Left renal pelvis (tissue), 4 donors: ENCODE results near the gene NSMF. TPM values are rescaled to one million over a fixed set of nuclear protein-coding genes. Genes with fewer than 3 reads are reported as not detected.
"Not testable (repeated sequence)": the region's sequence is repeated elsewhere in the genome, so short reads cannot be mapped to it uniquely, and the experiment has no call there.

Source experiments
- DNase-seq, 4 donors: peaks; one replicate each; pipeline ENCODE4 v3.0.0-alpha.2; 2013; ENCODE audit warnings: low read depth in 4 of 4, low spot score in 3 of 4
- polyA plus RNA-seq, 4 donors: library from polyadenylated mRNA; unstranded; fragments of 120-200 nt; gene quantifications; one replicate each; pipeline ENCODE4 v1.2.1, GENCODE V29; 2013; ENCODE audit not compliant: insufficient read length in 4 of 4

Gene NSMF
- polyA plus RNA-seq, 4 donors, result 40.4 to 51.3 (median 46.4) TPM

- DNase-seq, result no peak
Observed at GRCh38 chr9:137477778-137478612, 18.9 kb upstream of the NSMF start.

GRCh38 chr9:137476856-137477255, 17.7 kb upstream of the NSMF start:
- no peak for DNase-seq

GRCh38 chr9:137475666-137476065, 16.5 kb upstream of the NSMF start:
- DNase-seq, result no peak

GRCh38 chr9:137474271-137474670, 15.1 kb upstream of the NSMF start:
- no peak for DNase-seq

- no peak for DNase-seq
Observed at GRCh38 chr9:137470785-137471184, 11.7 kb upstream of the NSMF start.

GRCh38 chr9:137467896-137468295, 8.8 kb upstream of the NSMF start:
- no peak for DNase-seq

- no peak for DNase-seq
Observed at GRCh38 chr9:137467161-137467581, 8.0 kb upstream of the NSMF start.

- not testable (repeated sequence) for DNase-seq
Observed at GRCh38 chr9:137466389-137467085, 7.4 kb upstream of the NSMF start.

GRCh38 chr9:137465720-137466388, 6.7 kb upstream of the NSMF start:
- DNase-seq, result no peak

- DNase-seq, result no peak
Observed at GRCh38 chr9:137465000-137465719, 6.0 kb upstream of the NSMF start.

GRCh38 chr9:137464291-137464999, 5.3 kb upstream of the NSMF start:
- DNase-seq, result no peak

- DNase-seq, result no peak
Observed at GRCh38 chr9:137463931-137464290, 4.8 kb upstream of the NSMF start.

- no peak for DNase-seq
Observed at GRCh38 chr9:137462986-137463930, 4.1 kb upstream of the NSMF start.

GRCh38 chr9:137462396-137462985, 3.4 kb upstream of the NSMF start:
- DNase-seq, result no peak

GRCh38 chr9:137461663-137462395, 2.7 kb upstream of the NSMF start:
- no peak for DNase-seq

GRCh38 chr9:137461316-137461662, 2.2 kb upstream of the NSMF start:
- DNase-seq, result no peak

- DNase-seq, result no peak
Observed at GRCh38 chr9:137460363-137461315, 1.5 kb upstream of the NSMF start.
